Body of pancreas (tissue), 4 donors: Measurements from ENCODE around the gene CNTNAP2. TPM values are rescaled to one million over a fixed set of nuclear protein-coding genes. Genes with fewer than 3 reads are reported as not detected.

Source experiments
- ATAC-seq: fragments of 150-250 bp; one replicate; pipeline ENCODE4 v1.9.1; 2016
- DNase-seq, 4 donors: peaks; one replicate each; pipeline ENCODE4 v3.0.0-alpha.2; 2019
- H3K27ac ChIP-seq, 4 donors: fragments of 200-600 bp; sonication (generic); 1 replicate in 3 of 4; 2 replicates in 1 of 4; pipeline versions ENCODE4 v1.5.1 to v1.6.1; 2016 to 2019; ENCODE audit warnings: mild to moderate bottlenecking in 1 of 4, mixed read lengths in 1 of 4, moderate library complexity in 1 of 4
- H3K27me3 ChIP-seq, 2 donors: fragments of 200-600 bp; sonication (generic); one replicate each; pipeline ENCODE4 v1.6.0; 2016; ENCODE audit warnings: mild to moderate bottlenecking in 1 of 2
- H3K36me3 ChIP-seq, 2 donors: fragments of 200-600 bp; sonication (generic); replicated peaks in 1 of 2; 2 replicates each; pipeline ENCODE4 v1.5.1; 2016; ENCODE audit warnings: low read depth in 2 of 2; ENCODE audit not compliant: insufficient read depth in 1 of 2
- H3K4me1 ChIP-seq: fragments of 200-600 bp; sonication (generic); one replicate; pipeline ENCODE4 v1.6.0; 2016
- H3K4me3 ChIP-seq, 2 donors: fragments of 200-600 bp; sonication (generic); 1 replicate in 1 of 2; 2 replicates in 1 of 2; pipeline ENCODE4 v1.5.1; 2016 to 2019
- H3K9me3 ChIP-seq, 3 donors: fragments of 200-600 bp; sonication (generic); 1 replicate in 2 of 3; 2 replicates in 1 of 3; pipeline ENCODE4 v1.5.1; 2016
- POLR2A ChIP-seq, 3 donors: fragments of 450-650 bp; IDR thresholded peaks; one replicate each; pipeline ENCODE4 v1.6.1; 2016; ENCODE audit warnings: antibody characterized with exemption in 3 of 3, mild to moderate bottlenecking in 2 of 3
- WGBS, 2 donors: methylation state at CpG; one replicate each; pipeline ENCODE4 v1.1.5; 2017; 5-methylcytosine and 5-hydroxymethylcytosine counted together
- intact Hi-C: fragments of 100-400 bp; cut with DNase I; formaldehyde crosslinking; loops from one replicate; pipeline ENCODE4 v1.15.1; 2023
- total RNA-seq, 2 donors: library from RNA; depleted of rRNA; stranded (reverse); fragments of >200 nt; gene quantifications; one replicate each; pipeline ENCODE4 v1.1.0, GENCODE V29; 2016
- TF ChIP-seq, protein P1 (sequence below), 7 experiments: fragments of 450-650 bp in 4 of 7; fragments of 200-600 bp in 3 of 7; sonication (generic) in 3 of 7; IDR thresholded peaks; one replicate each; pipeline ENCODE4 v1.5.1; 2016 to 2019; ENCODE audit warnings: antibody characterized with exemption in 7 of 7

The CNTNAP2 gene
- total RNA-seq, 2 donors from 2014 or later, result 1.0 TPM; not detected in 1

DNA sequence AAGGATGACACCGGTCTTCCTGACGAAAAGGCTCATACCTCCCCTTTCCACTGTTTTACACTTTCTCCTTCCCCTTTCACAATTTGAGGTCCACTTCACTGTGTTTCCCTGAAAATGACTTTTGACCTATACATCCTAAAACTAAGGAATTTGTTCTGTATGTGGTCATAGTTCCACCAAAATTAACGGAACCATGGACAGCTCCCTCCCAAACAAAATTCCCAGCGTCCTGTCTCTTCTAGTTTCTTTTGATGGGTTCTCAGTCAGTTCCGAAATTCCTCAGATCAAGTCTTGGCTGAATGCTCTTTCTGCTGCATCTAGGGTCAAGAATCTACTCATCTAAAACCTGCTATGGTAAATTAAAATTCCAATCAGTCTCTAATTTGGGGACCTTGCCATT is 1191.9 kb downstream of the CNTNAP2 start:
- intact Hi-C loops, result no loop called here
- ATAC-seq (no peak), DNase-seq (no peak)
- TF ChIP-seq, protein P1, sequence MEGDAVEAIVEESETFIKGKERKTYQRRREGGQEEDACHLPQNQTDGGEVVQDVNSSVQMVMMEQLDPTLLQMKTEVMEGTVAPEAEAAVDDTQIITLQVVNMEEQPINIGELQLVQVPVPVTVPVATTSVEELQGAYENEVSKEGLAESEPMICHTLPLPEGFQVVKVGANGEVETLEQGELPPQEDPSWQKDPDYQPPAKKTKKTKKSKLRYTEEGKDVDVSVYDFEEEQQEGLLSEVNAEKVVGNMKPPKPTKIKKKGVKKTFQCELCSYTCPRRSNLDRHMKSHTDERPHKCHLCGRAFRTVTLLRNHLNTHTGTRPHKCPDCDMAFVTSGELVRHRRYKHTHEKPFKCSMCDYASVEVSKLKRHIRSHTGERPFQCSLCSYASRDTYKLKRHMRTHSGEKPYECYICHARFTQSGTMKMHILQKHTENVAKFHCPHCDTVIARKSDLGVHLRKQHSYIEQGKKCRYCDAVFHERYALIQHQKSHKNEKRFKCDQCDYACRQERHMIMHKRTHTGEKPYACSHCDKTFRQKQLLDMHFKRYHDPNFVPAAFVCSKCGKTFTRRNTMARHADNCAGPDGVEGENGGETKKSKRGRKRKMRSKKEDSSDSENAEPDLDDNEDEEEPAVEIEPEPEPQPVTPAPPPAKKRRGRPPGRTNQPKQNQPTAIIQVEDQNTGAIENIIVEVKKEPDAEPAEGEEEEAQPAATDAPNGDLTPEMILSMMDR (IDR thresholded peaks at IDR 0.05), result no peak
- TF ChIP-seq POLR2A (IDR thresholded peaks at IDR 0.05), result no peak
- WGBS, 2 donors, result 52 to 65% methylated on average over 5 of the region's 5 CpGs
- Histone ChIP-seq H3K4me3 (no peak overlapping the region), H3K9me3 (no peaks in the 10 kb centered on the region), H3K27ac (no peak overlapping the region), H3K27me3 (no peaks in the 10 kb centered on the region), H3K36me3 (no peaks in the 10 kb centered on the region), H3K4me1 (no peaks in the 10 kb centered on the region)

GRCh38 chr7:147311336-147311735 is 1194.7 kb downstream of the CNTNAP2 start:
- no peaks in the 10 kb centered on the region for H3K9me3 ChIP-seq
- TF ChIP-seq, protein P1 (IDR thresholded peaks at IDR 0.05), result no peak
- no peak for TF ChIP-seq POLR2A (IDR thresholded peaks at IDR 0.05)
- intact Hi-C loops, result no loop called here
- H3K4me1 ChIP-seq, result no peaks in the 10 kb centered on the region
- ATAC-seq, result no peak
- H3K36me3 ChIP-seq, result no peaks in the 10 kb centered on the region
- 88 to 90% methylated on average over 1 of the region's 1 CpG for WGBS, 2 donors
- DNase-seq, result no peak
- no peak overlapping the region for H3K27ac ChIP-seq
- no peaks in the 10 kb centered on the region for H3K27me3 ChIP-seq
- no peak overlapping the region for H3K4me3 ChIP-seq

- Histone ChIP-seq H3K36me3 (no peaks in the 10 kb centered on the region), H3K27ac (no peak overlapping the region), H3K4me3 (no peak overlapping the region), H3K4me1 (no peaks in the 10 kb centered on the region), H3K27me3 (no peaks in the 10 kb centered on the region), H3K9me3 (peaks cover 0 to 2% (median 0%) of the 10 kb centered on the region in 3 donors)
- intact Hi-C loops, result no loop called here
- ATAC-seq (no peak), DNase-seq (no peak)
- WGBS, 2 donors, result 92 to 95% methylated on average over 2 of the region's 2 CpGs
- TF ChIP-seq, protein P1 (IDR thresholded peaks at IDR 0.05), result no peak
- TF ChIP-seq POLR2A (IDR thresholded peaks at IDR 0.05), result no peak
Measured at GRCh38 chr7:147321504-147321903, 1204.9 kb downstream of the CNTNAP2 start.

- Histone ChIP-seq H3K36me3 (no peaks in the 10 kb centered on the region), H3K27me3 (no peaks in the 10 kb centered on the region), H3K9me3 (no peaks in the 10 kb centered on the region), H3K4me3 (no peak overlapping the region), H3K27ac (no peak overlapping the region), H3K4me1 (no peaks in the 10 kb centered on the region)
- DNase-seq (no peak), ATAC-seq (no peak)
- no peak for TF ChIP-seq POLR2A (IDR thresholded peaks at IDR 0.05)
- TF ChIP-seq, protein P1 (IDR thresholded peaks at IDR 0.05), result no peak
- 27 to 33% methylated on average over 2 of the region's 2 CpGs for WGBS, 2 donors
- intact Hi-C loops, result no loop called here
Measured at GRCh38 chr7:147332988-147333387, 1216.4 kb downstream of the CNTNAP2 start.

DNA sequence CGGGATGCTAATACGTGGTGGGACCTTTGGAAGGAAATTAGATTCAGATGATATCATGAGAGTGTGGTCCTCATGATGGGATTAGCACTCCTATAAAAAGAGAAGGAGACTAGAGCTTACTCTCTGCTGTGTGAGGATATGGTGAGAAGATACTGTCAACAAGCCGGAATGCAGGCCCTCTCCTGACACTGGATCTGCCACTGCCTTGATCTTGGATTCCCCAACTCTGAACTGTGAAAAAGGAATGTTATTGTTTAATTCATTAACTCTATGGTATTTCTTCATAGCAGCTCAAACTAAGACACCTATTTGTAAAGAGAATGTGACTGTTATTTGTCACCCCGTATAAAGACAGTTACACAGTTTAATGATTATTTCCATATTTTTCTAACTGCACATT is 1246.5 kb downstream of the CNTNAP2 start:
- no peaks in the 10 kb centered on the region for H3K4me1 ChIP-seq
- H3K36me3 ChIP-seq, result no peaks in the 10 kb centered on the region
- no peak overlapping the region for H3K27ac ChIP-seq
- H3K4me3 ChIP-seq, result no peak overlapping the region
- no peaks in the 10 kb centered on the region for H3K27me3 ChIP-seq
- 69 to 80% methylated on average over 4 of the region's 4 CpGs for WGBS, 2 donors
- no peak for TF ChIP-seq POLR2A (IDR thresholded peaks at IDR 0.05)
- TF ChIP-seq, protein P1 (IDR thresholded peaks at IDR 0.05), result no peak
- DNase-seq, result no peak
- intact Hi-C loops, result no loop called here
- no peak for ATAC-seq
- no peaks in the 10 kb centered on the region for H3K9me3 ChIP-seq
